Trophoblast cell (in vitro differentiated cells and primary cell): Measurements from ENCODE around the gene ATP6V0A1.

Source experiments
- DNase-seq, 2 donors: peaks; one replicate each; pipeline ENCODE4 v3.0.0-alpha.2; 2016
- H2AFZ ChIP-seq: 2 replicates; pipeline ENCODE4 v1.6.1; 2013; ENCODE audit warnings: low read length, moderate library complexity, mild to moderate bottlenecking; ENCODE audit not compliant: insufficient read depth, poor library complexity
- H2AK5ac ChIP-seq: 2 replicates; pipeline ENCODE4 v1.6.1; 2013; ENCODE audit warnings: mild to moderate bottlenecking, low read length
- H2BK120ac ChIP-seq: 2 replicates; pipeline ENCODE4 v1.6.1; 2013; ENCODE audit warnings: low read length, mild to moderate bottlenecking, moderate library complexity; ENCODE audit not compliant: insufficient read depth, poor library complexity
- H2BK12ac ChIP-seq: 2 replicates; pipeline ENCODE4 v1.6.1; 2013; ENCODE audit warnings: mild to moderate bottlenecking, low read length, moderate library complexity
- H2BK5ac ChIP-seq: 2 replicates; pipeline ENCODE4 v1.6.1; 2013; ENCODE audit warnings: low read length, low read depth, moderate library complexity, mild to moderate bottlenecking; ENCODE audit not compliant: poor library complexity
- H3K14ac ChIP-seq: 2 replicates; pipeline ENCODE4 v1.6.1; 2013; ENCODE audit warnings: mild to moderate bottlenecking, low read length
- H3K18ac ChIP-seq: 2 replicates; pipeline ENCODE4 v1.6.1; 2013; ENCODE audit warnings: mild to moderate bottlenecking, low read length
- H3K23ac ChIP-seq: 2 replicates; pipeline ENCODE4 v1.6.1; 2013; ENCODE audit warnings: low read length
- H3K27ac ChIP-seq: 2 replicates; pipeline ENCODE4 v1.5.1; 2013; ENCODE audit warnings: low read depth, mild to moderate bottlenecking, inconsistent platforms, low read length, moderate library complexity
- H3K27me3 ChIP-seq: 2 replicates; pipeline ENCODE4 v1.6.1; 2013; ENCODE audit warnings: inconsistent platforms, mild to moderate bottlenecking, low read length, moderate library complexity; ENCODE audit not compliant: insufficient read depth
- H3K36me3 ChIP-seq, 2 experiments: 1 replicate in 1 of 2; 2 replicates in 1 of 2; pipeline ENCODE4 v1.6.1; 2013; ENCODE audit warnings: low read length in 2 of 2, mild to moderate bottlenecking in 2 of 2, moderate library complexity in 1 of 2; ENCODE audit not compliant: insufficient read depth in 2 of 2, control insufficient read depth in 1 of 2
- H3K4ac ChIP-seq: 2 replicates; pipeline ENCODE4 v1.6.1; 2013; ENCODE audit warnings: low read depth, mild to moderate bottlenecking, low read length, moderate library complexity
- H3K4me1 ChIP-seq, 2 experiments: 1 replicate in 1 of 2; 2 replicates in 1 of 2; pipeline ENCODE4 v1.6.1; 2013; ENCODE audit warnings: low read length in 2 of 2, mild to moderate bottlenecking in 2 of 2, moderate library complexity in 1 of 2; ENCODE audit not compliant: insufficient read depth in 2 of 2, control insufficient read depth in 1 of 2
- H3K4me2 ChIP-seq: 2 replicates; pipeline ENCODE4 v1.6.1; 2013; ENCODE audit warnings: inconsistent platforms, mild to moderate bottlenecking, low read length, moderate library complexity
- H3K4me3 ChIP-seq: 2 replicates; pipeline ENCODE4 v1.5.1; 2013; ENCODE audit warnings: mild to moderate bottlenecking, low read depth, low read length, inconsistent platforms
- H3K79me1 ChIP-seq: one replicate; pipeline ENCODE4 v1.6.1; 2013; ENCODE audit warnings: low read length
- H3K79me2 ChIP-seq: 2 replicates; pipeline ENCODE4 v1.6.1; 2013; ENCODE audit warnings: low read length, mild to moderate bottlenecking; ENCODE audit not compliant: control insufficient read depth, insufficient read depth, poor library complexity
- H3K9ac ChIP-seq: 2 replicates; pipeline ENCODE4 v1.6.1; 2013; ENCODE audit warnings: mild to moderate bottlenecking, low read length
- H3K9me3 ChIP-seq: 2 replicates; pipeline ENCODE4 v1.6.1; 2013; ENCODE audit warnings: low read depth, mild to moderate bottlenecking, control low read depth, inconsistent platforms, low read length; ENCODE audit not compliant: insufficient read depth
- H4K12ac ChIP-seq: 2 replicates; pipeline ENCODE4 v1.6.1; 2013; ENCODE audit warnings: low read depth, mild to moderate bottlenecking, low read length, moderate library complexity
- H4K8ac ChIP-seq: 2 replicates; pipeline ENCODE4 v1.6.1; 2013; ENCODE audit warnings: low read depth, mild to moderate bottlenecking, low read length, moderate library complexity
- H4K91ac ChIP-seq: one replicate; pipeline ENCODE4 v1.6.1; 2013; ENCODE audit warnings: low read depth, mild to moderate bottlenecking, low read length, moderate library complexity
- WGBS: extraction: QIAGEN DNeasy Blood & Tissue Kit; methylation state at CpG from one replicate; pipeline ENCODE4 v1.1.7; 2013; ENCODE audit warnings: missing lambda C conversion rate; ENCODE audit not compliant: insufficient read length, insufficient coverage; ENCODE audit errors: extremely low coverage; 5-methylcytosine and 5-hydroxymethylcytosine counted together

The ATP6V0A1 gene

DNA sequence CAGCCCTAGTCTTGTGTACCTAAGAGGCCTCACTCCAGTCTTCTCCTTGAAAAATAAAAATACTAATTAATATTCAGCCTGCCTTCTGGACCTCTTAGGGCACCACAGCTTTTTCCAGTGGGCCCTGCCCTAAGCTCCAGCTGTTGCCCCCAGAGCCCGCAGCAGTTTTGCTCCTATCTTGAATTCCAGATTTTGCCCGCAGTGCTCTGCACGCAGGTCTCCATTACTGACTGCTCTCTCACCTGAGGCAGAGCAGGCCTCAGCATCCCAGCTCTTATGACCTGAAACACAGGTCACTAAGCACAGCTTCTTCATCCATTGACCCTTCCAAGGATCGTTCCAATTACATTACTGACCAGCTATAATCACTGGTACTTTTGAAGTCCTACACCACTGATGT, 49.0 kb downstream of the ATP6V0A1 start:
- no peak overlapping the region for H3K4me3 ChIP-seq

DNA sequence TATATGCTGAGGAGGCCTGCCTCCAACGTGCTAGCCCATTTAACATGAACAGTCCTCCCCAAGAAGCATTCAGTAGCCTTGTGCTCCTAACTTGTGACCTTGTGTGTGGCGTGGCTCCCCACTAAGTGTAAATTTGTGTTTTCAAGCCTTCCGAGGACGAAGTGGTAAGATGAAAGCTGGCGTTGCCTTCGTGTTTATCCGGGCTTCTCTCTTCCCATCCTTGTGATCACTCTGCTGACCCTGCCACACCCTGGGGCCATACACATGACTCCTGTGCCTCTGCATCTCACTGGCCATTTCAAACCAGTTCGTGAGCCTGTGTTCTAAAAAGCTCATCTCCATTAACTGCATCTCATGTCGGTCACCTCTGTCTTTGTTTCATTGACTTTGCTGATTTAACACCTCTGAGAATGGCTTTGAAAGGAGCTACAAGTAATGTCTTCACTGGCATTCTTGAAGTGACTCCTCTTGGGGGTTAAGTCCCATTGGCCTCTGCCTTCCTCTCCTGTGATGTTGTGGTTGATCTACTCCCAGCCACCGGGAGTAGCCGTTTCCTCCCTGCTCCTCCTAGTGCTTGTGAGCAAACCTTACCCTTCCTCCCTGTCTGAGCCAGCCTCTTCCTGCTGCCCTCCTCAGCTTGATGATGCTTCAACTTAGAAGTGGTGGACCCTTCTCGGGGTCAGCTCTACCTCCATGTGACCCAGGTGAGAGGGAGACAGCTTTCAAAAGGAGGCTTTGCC, 49.9 kb downstream of the ATP6V0A1 start:
- Histone ChIP-seq H3K18ac (no peak overlapping the region), H3K79me2 (no peaks in the 10 kb centered on the region), H3K23ac (no peak overlapping the region), H4K91ac (no peak overlapping the region), H3K4me1 (peaks cover 3 to 23% of the 10 kb centered on the region in 2 experiments), H2BK5ac (no peak overlapping the region), H3K27me3 (no peaks in the 10 kb centered on the region), H3K14ac (no peak overlapping the region), H2AK5ac (no peak overlapping the region), H2AFZ (no peak overlapping the region), H3K9me3 (no peaks in the 10 kb centered on the region), H2BK12ac (peak overlapping the region; percentile 23), H4K8ac (no peak overlapping the region), H3K9ac (no peak overlapping the region), H3K27ac (no peak overlapping the region), H3K79me1 (peaks cover 12% of the 10 kb centered on the region), H3K4me3 (no peak overlapping the region), H3K4ac (no peak overlapping the region), H4K12ac (no peak overlapping the region), H3K4me2 (no peak overlapping the region), H3K36me3 (peaks cover 23 to 27% of the 10 kb centered on the region in 2 experiments), H2BK120ac (no peak overlapping the region)
- no peak for DNase-seq
- WGBS: no CpG with 5 or more reads among the region's 12 CpGs

More for the DNA sequence above, 49.0 kb downstream of the ATP6V0A1 start:
- Histone ChIP-seq H3K27me3 (no peaks in the 10 kb centered on the region), H2BK12ac (peak overlapping the region; percentile 52), H3K79me2 (no peaks in the 10 kb centered on the region), H2AK5ac (no peak overlapping the region), H4K12ac (no peak overlapping the region), H3K18ac (no peak overlapping the region), H2AFZ (no peak overlapping the region), H3K4ac (no peak overlapping the region), H3K36me3 (peaks cover 22 to 26% of the 10 kb centered on the region in 2 experiments), H3K14ac (no peak overlapping the region), H3K23ac (no peak overlapping the region), H3K9ac (no peak overlapping the region), H2BK5ac (peak overlapping the region; percentile 31), H3K9me3 (no peaks in the 10 kb centered on the region), H3K27ac (peak overlapping the region; percentile 83), H3K4me1 (peaks cover 3 to 23% of the 10 kb centered on the region in 2 experiments), H2BK120ac (no peak overlapping the region), H3K4me2 (no peak overlapping the region), H3K79me1 (peaks cover 12% of the 10 kb centered on the region), H4K8ac (peak overlapping the region; percentile 35), H4K91ac (peak overlapping the region; percentile 26)
- peak; percentile 79 to 90 for DNase-seq
- WGBS: no CpG with 5 or more reads among the region's 4 CpGs

GRCh38 chr17:42509409-42509808, 50.7 kb downstream of the ATP6V0A1 start:
- no peak overlapping the region for H2BK5ac ChIP-seq
- no peak overlapping the region for H3K4me2 ChIP-seq
- no peak overlapping the region for H2AK5ac ChIP-seq
- H3K27me3 ChIP-seq: no peaks in the 10 kb centered on the region
- no peak overlapping the region for H2AFZ ChIP-seq
- no CpG with 5 or more reads among the region's 5 CpGs for WGBS
- H3K27ac ChIP-seq: no peak overlapping the region
- no peak overlapping the region for H3K14ac ChIP-seq
- no peak overlapping the region for H3K9ac ChIP-seq
- no peak overlapping the region for H3K4ac ChIP-seq
- H3K36me3 ChIP-seq: peaks cover 30 to 35% of the 10 kb centered on the region in 2 experiments
- H2BK120ac ChIP-seq: no peak overlapping the region
- H4K8ac ChIP-seq: no peak overlapping the region
- H4K91ac ChIP-seq: no peak overlapping the region
- peaks cover 3 to 20% of the 10 kb centered on the region in 2 experiments for H3K4me1 ChIP-seq
- no peaks in the 10 kb centered on the region for H3K79me2 ChIP-seq
- no peak overlapping the region for H3K23ac ChIP-seq
- no peaks in the 10 kb centered on the region for H3K9me3 ChIP-seq
- H3K79me1 ChIP-seq: peaks cover 12% of the 10 kb centered on the region
- H3K18ac ChIP-seq: no peak overlapping the region
- no peak overlapping the region for H2BK12ac ChIP-seq
- no peak overlapping the region for H3K4me3 ChIP-seq
- no peak for DNase-seq
- H4K12ac ChIP-seq: no peak overlapping the region

DNA sequence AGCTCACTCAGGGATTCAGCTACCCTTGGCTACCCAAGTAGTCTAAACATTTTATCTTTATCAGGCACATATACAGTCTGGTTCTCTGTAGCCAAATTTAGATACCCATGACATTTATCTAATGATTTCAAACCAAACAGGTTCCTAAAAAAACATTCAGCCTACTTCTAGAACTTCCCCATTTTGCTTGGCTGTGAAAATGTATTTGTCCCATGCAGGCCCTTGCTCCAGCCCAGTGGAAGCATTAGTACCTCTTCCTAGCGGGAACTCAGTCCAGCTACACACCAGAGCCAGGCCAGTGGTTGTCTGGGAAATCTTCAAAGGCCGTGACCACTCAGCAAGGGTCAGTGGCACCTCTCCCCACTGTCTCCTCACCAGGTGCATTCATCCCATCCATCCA, 51.2 kb downstream of the ATP6V0A1 start:
- no peak overlapping the region for H2BK12ac ChIP-seq
- H3K18ac ChIP-seq: no peak overlapping the region
- H2BK120ac ChIP-seq: no peak overlapping the region
- H3K9me3 ChIP-seq: no peaks in the 10 kb centered on the region
- no peak overlapping the region for H2AFZ ChIP-seq
- no peak overlapping the region for H3K23ac ChIP-seq
- DNase-seq: no peak
- peaks cover 12% of the 10 kb centered on the region for H3K79me1 ChIP-seq
- H3K4me2 ChIP-seq: no peak overlapping the region
- no peaks in the 10 kb centered on the region for H3K27me3 ChIP-seq
- H4K12ac ChIP-seq: no peak overlapping the region
- H2BK5ac ChIP-seq: no peak overlapping the region
- no peak overlapping the region for H4K8ac ChIP-seq
- no peak overlapping the region for H3K27ac ChIP-seq
- no peaks in the 10 kb centered on the region for H3K79me2 ChIP-seq
- WGBS: no CpG with 5 or more reads among the region's 2 CpGs
- no peak overlapping the region for H3K4ac ChIP-seq
- no peak overlapping the region for H3K14ac ChIP-seq
- no peak overlapping the region for H3K4me3 ChIP-seq
- H4K91ac ChIP-seq: no peak overlapping the region
- H3K4me1 ChIP-seq: peaks cover 3 to 20% of the 10 kb centered on the region in 2 experiments
- H3K36me3 ChIP-seq: peaks cover 32 to 39% of the 10 kb centered on the region in 2 experiments
- no peak overlapping the region for H3K9ac ChIP-seq
- no peak overlapping the region for H2AK5ac ChIP-seq
